ENCODE measurements around the gene TBL3. TPM values are rescaled to one million over a fixed set of nuclear protein-coding genes. Genes with fewer than 3 reads are reported as not detected.

The TBL3 gene
- total RNA-seq, 1 experiment from 2014 or later = 34.7 TPM

GRCh38 chr16:1942810-1943726 lies 28.8 kb upstream of the TBL3 start, which contains the start of gene MSRB1:
Gene MSRB1 (minus strand): TSS chr16:1943199. CDS start chr16:1943156, 43 bp downstream.
- POLR2A ChIA-PET = interaction anchor here (0.5 to 1.7 kb wide), 7 partner anchors 17 to 646 kb away, joined by 3 to 12 read pairs (median 4); partner anchors contain the start of genes CRAMP1, IFT140, RPS2 and TRAF7
- Histone ChIP-seq H3K9me3 (no peaks in the 10 kb centered on the region), H3K27me3 (replicated peaks; ENCODE audit: control insufficient read depth, insufficient read depth, low read length) (no peaks in the 10 kb centered on the region), H3K4me3 (ENCODE audit: low read depth, low read length) (peak within 1 kb of the TSS; percentile 60), H3K36me3 (ENCODE audit: control insufficient read depth, insufficient read depth, low read length) (no peaks in the 10 kb centered on the region; the same call in none of the 2 replicates), H3K4me1 (peaks cover 28% of the 10 kb centered on the region)
- BruUV-seq (replicated peaks) = no TSS peak
- H3K27ac Mint-ChIP-seq (ENCODE audit: unreplicated experiment) = peak within 1 kb of the TSS; percentile 82
- H3K4me1 Mint-ChIP-seq (ENCODE audit: low read depth, unreplicated experiment) = no peaks in the 10 kb centered on the region
- TF ChIP-seq CTCF (IDR thresholded peaks at IDR 0.05; ENCODE audit: insufficient read depth in 1 of 2, low read depth in 1 of 2, low read length in 1 of 2, severe bottlenecking in 1 of 2, unreplicated experiment in 1 of 2) = no peak
- peaks cover 31% of the 10 kb centered on the region for H3K36me3 Mint-ChIP-seq (ENCODE audit: insufficient read depth, unreplicated experiment)
- intact Hi-C loops (cut with micrococcal nuclease; ENCODE audit: unreplicated experiment) = no loop called here
- H3K9me3 Mint-ChIP-seq (ENCODE audit: unreplicated experiment) = no peaks in the 10 kb centered on the region
- peak; percentile 99 for DNase-seq
- no peaks in the 10 kb centered on the region for H3K27me3 Mint-ChIP-seq (ENCODE audit: insufficient read depth, unreplicated experiment)
- CTCF ChIA-PET = interaction anchor here (0.7 to 1.3 kb wide), 2 partner anchors 237 to 309 kb away, joined by 3 read pairs; partner anchors contain the start of genes ECI1 and MAPK8IP3
- peak within 1 kb of the TSS; percentile 87 for H3K4me3 Mint-ChIP-seq (ENCODE audit: unreplicated experiment)

GRCh38 chr16:1944612-1945199 lies 27.1 kb upstream of the TBL3 start:
- H3K36me3 ChIP-seq (ENCODE audit: control insufficient read depth, insufficient read depth, low read length) = no peaks in the 10 kb centered on the region
- H3K27me3 ChIP-seq (replicated peaks; ENCODE audit: control insufficient read depth, insufficient read depth, low read length) = no peaks in the 10 kb centered on the region
- CTCF ChIA-PET = interaction anchor here (0.6 kb wide), 1 partner anchor 80 kb away, joined by 3 read pairs; no protein-coding TSS in a partner anchor
- no peak for TF ChIP-seq CTCF (IDR thresholded peaks at IDR 0.05; ENCODE audit: insufficient read depth in 1 of 2, low read depth in 1 of 2, low read length in 1 of 2, severe bottlenecking in 1 of 2, unreplicated experiment in 1 of 2)
- H3K27me3 Mint-ChIP-seq (ENCODE audit: insufficient read depth, unreplicated experiment) = no peaks in the 10 kb centered on the region
- intact Hi-C loops (cut with micrococcal nuclease; ENCODE audit: unreplicated experiment) = no loop called here
- no peak overlapping the region for H3K27ac Mint-ChIP-seq (ENCODE audit: unreplicated experiment)
- H3K9me3 ChIP-seq = no peaks in the 10 kb centered on the region
- POLR2A ChIA-PET = interaction anchor here (0.6 kb wide), 1 partner anchor 428 kb away, joined by 3 read pairs; no protein-coding TSS in a partner anchor
- H3K4me1 Mint-ChIP-seq (ENCODE audit: low read depth, unreplicated experiment) = no peaks in the 10 kb centered on the region
- BruUV-seq (replicated peaks) = no TSS peak
- no peak for DNase-seq
- H3K4me1 ChIP-seq = peaks cover 24% of the 10 kb centered on the region
- no peak overlapping the region for H3K4me3 ChIP-seq (ENCODE audit: low read depth, low read length)
- H3K4me3 Mint-ChIP-seq (ENCODE audit: unreplicated experiment) = peak overlapping the region; percentile 87
- no peaks in the 10 kb centered on the region for H3K9me3 Mint-ChIP-seq (ENCODE audit: unreplicated experiment)
- H3K36me3 Mint-ChIP-seq (ENCODE audit: insufficient read depth, unreplicated experiment) = peaks cover 15% of the 10 kb centered on the region

All from Caco-2 (cell line).